Loucy (cell line): ENCODE data around the gene SERP1.

Experiments
- CTCF ChIP-seq: fragments of 200-600 bp; sonication (generic); conservative IDR thresholded peaks from 2 replicates; pipeline ENCODE4 v1.5.1; 2014; ENCODE audit warnings: mild to moderate bottlenecking, antibody characterized with exemption, low read length
- EZH2phosphoT487 ChIP-seq: fragments of 200-600 bp; IDR thresholded peaks from 2 replicates; pipeline ENCODE4 v1.6.1; 2018; ENCODE audit warnings: antibody characterized with exemption, mild to moderate bottlenecking, moderate library complexity, borderline replicate concordance

GRCh38 chr3:150544041-150544440 is 2.3 kb downstream of the SERP1 start:
- TF ChIP-seq CTCF, result no peak
- TF ChIP-seq EZH2phosphoT487, result no peak
